GM12872 (cell line): ENCODE measurements around the gene TCF12.

ENCODE experiments used
- TF ChIP-seq, protein P1 (sequence below): IDR thresholded peaks from 3 replicates; pipeline ENCODE4 v1.5.1; 2011; ENCODE audit warnings: low read depth, mild to moderate bottlenecking, low read length, moderate library complexity; ENCODE audit not compliant: insufficient read depth

TCF12 gene

DNA sequence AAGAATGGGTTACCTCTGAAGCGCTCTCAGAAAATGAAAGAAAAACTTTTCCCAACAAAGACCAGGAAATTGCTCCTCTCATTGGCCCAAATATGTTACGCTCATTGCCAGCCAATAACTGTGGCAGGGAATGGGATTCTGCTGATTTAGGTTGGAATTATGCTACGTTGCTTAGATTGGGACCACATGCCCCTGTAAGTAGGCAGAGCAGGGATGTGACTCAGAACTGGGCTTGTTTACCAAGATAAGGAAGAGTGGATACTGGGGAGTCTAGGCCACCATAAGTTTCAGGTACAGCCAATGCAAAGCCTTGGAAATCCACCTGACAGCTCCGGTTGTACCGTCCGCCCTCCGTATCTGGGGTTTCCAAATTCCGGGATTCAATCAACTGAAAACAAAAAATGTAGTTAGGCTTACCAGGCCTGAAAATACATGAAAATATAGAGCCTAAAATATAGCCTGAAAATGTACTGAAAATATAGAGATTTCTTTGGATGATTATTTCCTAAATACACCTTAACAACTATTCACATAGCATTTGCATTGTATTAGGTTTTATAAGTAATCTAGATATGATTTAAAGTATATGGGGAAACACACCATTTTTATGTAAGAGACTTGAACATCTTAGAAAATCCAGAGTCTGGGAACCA, 1.5 kb upstream of the TCF12 start:
- TF ChIP-seq, protein P1, sequence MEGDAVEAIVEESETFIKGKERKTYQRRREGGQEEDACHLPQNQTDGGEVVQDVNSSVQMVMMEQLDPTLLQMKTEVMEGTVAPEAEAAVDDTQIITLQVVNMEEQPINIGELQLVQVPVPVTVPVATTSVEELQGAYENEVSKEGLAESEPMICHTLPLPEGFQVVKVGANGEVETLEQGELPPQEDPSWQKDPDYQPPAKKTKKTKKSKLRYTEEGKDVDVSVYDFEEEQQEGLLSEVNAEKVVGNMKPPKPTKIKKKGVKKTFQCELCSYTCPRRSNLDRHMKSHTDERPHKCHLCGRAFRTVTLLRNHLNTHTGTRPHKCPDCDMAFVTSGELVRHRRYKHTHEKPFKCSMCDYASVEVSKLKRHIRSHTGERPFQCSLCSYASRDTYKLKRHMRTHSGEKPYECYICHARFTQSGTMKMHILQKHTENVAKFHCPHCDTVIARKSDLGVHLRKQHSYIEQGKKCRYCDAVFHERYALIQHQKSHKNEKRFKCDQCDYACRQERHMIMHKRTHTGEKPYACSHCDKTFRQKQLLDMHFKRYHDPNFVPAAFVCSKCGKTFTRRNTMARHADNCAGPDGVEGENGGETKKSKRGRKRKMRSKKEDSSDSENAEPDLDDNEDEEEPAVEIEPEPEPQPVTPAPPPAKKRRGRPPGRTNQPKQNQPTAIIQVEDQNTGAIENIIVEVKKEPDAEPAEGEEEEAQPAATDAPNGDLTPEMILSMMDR, result no peak

DNA sequence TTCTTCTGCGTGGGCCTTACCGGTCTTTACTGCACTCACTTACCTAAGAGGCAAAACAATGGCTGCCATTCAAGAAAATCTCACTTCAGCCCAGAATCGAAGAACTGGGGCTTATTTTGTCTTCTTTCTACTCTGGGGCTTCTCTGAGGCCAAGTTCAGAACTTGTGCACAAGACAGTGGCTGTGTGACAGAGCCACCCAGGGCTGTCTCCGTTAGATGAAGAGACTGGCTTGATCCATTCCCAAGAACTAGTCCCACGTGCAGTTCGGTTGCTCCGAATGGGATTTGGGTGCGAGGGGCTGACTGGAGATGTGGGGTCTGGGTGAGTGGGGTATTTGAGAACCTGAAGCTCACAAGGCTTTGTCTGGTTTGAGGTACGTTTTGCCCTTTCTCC, 795 bp upstream of the TCF12 start:
- TF ChIP-seq, protein P1, result no peak

DNA sequence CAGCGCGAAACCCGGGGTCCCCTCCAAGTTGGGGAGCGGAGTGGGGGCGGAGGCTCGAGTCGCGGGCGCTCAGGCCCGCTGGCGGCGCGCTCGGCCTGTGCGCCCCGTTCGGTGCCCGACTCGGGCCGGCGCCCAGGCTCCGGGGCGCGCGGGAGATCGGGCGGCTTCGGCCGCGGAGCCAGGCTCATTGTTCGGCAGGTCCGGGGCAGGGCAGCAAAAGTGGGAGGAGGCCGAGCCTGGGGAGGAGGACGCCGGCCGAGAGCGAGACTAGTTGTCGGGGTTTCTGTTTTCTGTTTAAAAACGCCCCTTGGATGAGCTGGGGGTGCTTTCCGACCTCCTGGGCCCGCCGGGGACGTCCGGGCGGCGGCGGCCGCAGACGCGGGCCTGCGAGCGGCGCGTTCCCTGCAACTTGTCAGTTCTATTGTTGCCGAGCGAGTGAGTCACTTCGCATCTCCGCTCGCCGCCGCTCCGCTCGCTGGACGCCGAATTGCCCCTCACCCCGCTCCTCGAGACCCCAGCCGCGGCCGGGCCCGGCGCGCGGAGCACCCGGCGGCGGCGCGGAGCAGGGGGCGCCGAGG, 676 bp downstream of the TCF12 start:
- TF ChIP-seq, protein P1, result no peak

DNA sequence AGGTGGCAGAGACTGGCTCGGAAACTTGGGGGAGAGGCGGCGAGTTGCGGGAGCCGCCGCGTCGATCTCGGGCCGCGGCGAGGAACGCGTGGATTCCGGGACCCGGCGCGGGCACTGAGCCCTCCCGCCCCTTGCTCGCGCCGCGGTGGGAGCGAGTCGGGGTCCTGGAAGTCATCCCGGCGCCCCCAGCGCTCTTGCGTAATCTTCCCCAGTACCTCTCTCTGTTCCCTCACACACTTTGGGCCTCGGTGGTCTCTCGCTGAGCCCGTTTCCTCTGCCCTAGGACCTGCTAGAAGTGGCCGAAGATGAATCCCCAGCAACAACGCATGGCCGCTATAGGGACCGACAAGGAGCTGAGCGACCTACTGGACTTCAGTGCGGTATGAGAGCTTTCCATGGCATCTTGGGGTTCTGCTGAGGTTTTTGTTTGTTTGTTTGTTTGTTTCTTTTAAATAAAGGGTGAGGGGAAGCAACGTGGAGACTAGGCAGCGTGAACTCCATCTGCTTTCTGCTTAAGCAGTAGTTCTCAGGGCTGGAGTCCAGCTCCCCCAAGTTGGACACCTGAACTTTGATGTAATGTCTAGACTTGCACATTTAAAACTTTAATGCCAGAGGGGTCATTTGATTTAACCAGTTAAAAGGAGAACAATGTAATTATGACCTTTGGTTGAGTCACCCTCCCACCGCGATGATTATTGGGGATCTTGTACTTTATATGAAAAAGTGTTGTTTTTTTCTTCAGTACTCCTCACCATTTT, 1.3 kb downstream of the TCF12 start:
- TF ChIP-seq, protein P1, result no peak

DNA sequence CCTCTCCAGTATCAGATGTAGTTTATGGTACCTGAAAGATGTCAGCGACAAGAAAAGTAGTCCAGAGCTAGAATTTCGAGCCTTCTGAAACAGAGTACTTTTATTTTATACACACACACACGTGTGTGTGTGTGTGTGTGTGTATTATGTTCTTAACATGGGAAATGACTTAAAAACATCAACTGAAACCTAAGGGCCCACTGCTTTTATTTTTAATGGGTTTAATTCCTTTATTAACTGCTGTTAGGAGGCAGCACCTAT, 1.9 kb downstream of the TCF12 start:
- TF ChIP-seq, protein P1, result no peak

DNA sequence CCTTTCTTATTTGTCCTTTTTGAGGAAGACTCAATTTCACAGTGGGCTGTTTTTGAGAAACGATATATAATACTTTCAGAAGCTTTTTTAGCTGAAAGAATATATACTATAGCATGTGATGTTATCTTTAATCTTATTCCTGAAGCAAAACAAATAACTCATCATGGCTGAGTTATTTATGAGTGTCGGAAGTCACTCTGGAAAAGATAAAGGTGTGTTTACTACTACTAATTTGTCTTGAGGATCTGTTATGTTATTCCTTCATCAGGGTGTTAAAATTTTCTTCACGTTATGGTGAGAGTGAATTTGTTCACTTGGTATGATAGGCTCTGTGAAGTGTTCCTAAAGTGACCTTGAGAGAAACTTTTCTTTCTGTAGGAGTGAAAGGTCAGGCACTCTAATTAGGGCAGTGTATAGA, 4.7 kb downstream of the TCF12 start:
- TF ChIP-seq, protein P1, result no peak

DNA sequence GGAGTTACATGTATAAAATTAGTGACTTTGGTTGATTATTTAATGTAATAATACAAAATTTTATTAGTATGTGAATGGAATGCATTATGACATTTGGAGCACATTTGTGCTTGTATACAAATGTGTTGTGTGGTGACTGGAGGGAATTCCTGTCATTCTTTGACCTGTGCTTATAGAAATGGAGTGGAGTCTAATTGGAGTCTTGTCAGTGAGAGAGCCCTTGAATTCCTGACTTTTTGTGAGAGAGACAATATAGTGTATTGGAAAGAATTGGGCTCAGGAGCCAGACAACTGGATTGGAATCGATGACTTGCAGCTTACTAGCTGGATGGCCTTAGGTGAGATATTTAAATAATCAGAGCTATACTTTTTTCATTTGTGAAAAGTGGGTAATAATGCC, 9.4 kb downstream of the TCF12 start:
- TF ChIP-seq, protein P1, result no peak
